Kidney (tissue), 14 donors: ENCODE results near the gene ZIC2. TPM values are rescaled to one million over a fixed set of nuclear protein-coding genes. Genes with fewer than 3 reads are reported as not detected.

Experiments
- DNase-seq, 5 donors: peaks; one replicate each; pipeline ENCODE4 v3.0.0-alpha.2; 2013 to 2020
- FAIRE-seq: peaks from 2 replicates; lab custom pipeline; 2012; peaks lifted over from hg19 to GRCh38; lab: Jason Lieb, UNC
- H3K27ac ChIP-seq, 2 donors: one replicate each; pipeline ENCODE4 v1.7.0; 2013; ENCODE audit warnings: low read depth in 2 of 2, low read length in 2 of 2, inconsistent platforms in 1 of 2
- H3K27me3 ChIP-seq: one replicate; pipeline ENCODE4 v1.7.1; 2013; ENCODE audit warnings: low read length, inconsistent platforms; ENCODE audit not compliant: control insufficient read depth, insufficient read depth
- H3K36me3 ChIP-seq, 3 donors: one replicate each; pipeline versions ENCODE4 v1.7.0 to v1.7.1; 2013; ENCODE audit warnings: low read length in 3 of 3, control low read depth in 1 of 3, inconsistent platforms in 1 of 3; ENCODE audit not compliant: insufficient read depth in 3 of 3, control insufficient read depth in 2 of 3
- H3K4me1 ChIP-seq, 3 donors: one replicate each; pipeline versions ENCODE4 v1.7.0 to v1.7.1; 2013; ENCODE audit warnings: low read length in 3 of 3, inconsistent platforms in 1 of 3, low read depth in 1 of 3; ENCODE audit not compliant: control insufficient read depth in 2 of 3, insufficient read depth in 2 of 3
- H3K4me3 ChIP-seq, 3 donors: one replicate each; pipeline versions ENCODE4 v1.7.0 to v1.8.1; 2013; ENCODE audit warnings: low read length in 3 of 3, control low read depth in 1 of 3, inconsistent platforms in 1 of 3
- H3K9ac ChIP-seq, 3 donors: one replicate each; pipeline versions ENCODE4 v1.7.0 to v1.7.1; 2013; ENCODE audit warnings: low read length in 3 of 3, control low read depth in 1 of 3, inconsistent platforms in 1 of 3
- H3K9me3 ChIP-seq, 3 donors: one replicate each; pipeline versions ENCODE4 v1.7.0 to v1.7.1; 2013; ENCODE audit warnings: low read length in 3 of 3, control low read depth in 1 of 3, inconsistent platforms in 1 of 3; ENCODE audit not compliant: control insufficient read depth in 2 of 3, insufficient read depth in 1 of 3
- intact Hi-C: fragments of 100-400 bp; cut with DNase I; formaldehyde crosslinking; loops from one replicate; pipeline ENCODE4 v1.11.1; 2022
- polyA plus RNA-seq: library from polyadenylated mRNA; stranded (reverse); fragments of 350-450 nt; fragmentation: Illumina TruSeq; extraction: RNeasy Lipid Tissue Mini Kit (QIAGEN cat#74804); gene quantifications from one replicate; pipeline ENCODE4 v1.2.3, GENCODE V29; 2014; ENCODE audit warnings: low read depth, low replicate concordance; ENCODE audit not compliant: insufficient read depth
- total RNA-seq: library from RNA; stranded (reverse); fragmentation: NEBNext Ultra II Directional; extraction: Animal tissue kit (Norgen Biotek cat#: 25700); gene quantifications from one replicate; pipeline ENCODE4 v1.2.1, GENCODE V29; 2021
- TF ChIP-seq, protein P1 (sequence below): IDR thresholded peaks from 3 replicates; pipeline ENCODE4 v1.5.1; 2012; ENCODE audit warnings: mild to moderate bottlenecking, moderate library complexity, borderline replicate concordance; ENCODE audit not compliant: insufficient read depth; ENCODE audit errors: extremely low read depth
- donor health status: control.
- donor health status: control.
- donor health status: control.
- donor health status: control.
- donor health status: control.
- donor health status: DM: yes; HTN: yes; CAD: no.
- donor health status: Normal renal cell carcinoma (clear cell type).

Gene ZIC2
- total and polyA plus RNA-seq, 2 donors from 2014 or later: 0.13 to 1.4 TPM

DNA sequence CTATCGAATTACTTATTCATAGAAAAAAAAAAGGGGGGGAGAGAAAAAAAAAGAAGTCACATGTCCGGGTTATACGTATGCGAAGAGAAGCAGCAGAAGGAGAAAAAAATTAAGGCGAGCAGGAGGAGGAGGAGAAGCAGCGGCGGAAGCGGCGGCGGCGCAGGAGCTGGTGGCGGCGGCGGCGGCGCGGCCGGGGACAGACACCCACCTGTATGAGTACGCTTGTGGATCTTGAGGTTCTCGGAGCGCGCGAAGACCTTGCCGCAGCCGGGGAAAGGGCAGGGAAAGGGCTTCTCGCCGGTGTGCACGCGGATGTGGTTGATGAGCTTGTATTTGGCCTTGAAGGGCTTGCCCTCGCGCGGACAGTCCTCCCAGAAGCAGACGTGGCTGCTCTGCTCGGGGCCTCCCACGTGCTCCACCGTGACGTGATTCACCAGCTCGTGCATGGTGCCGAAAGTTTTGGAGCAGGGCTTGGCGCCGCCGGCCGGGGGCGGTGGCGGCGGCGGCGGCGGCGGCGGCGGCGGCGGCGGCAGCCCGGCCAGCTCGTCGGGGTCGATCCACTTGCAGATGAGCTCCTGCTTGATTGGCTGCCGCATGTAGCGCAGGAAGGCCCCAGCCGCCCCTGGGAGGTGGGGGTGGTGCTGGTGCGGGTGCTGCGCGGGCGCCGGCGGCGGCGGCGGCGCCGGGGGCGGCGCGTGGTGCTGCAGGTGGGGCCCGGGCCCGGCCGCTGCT is 11.5 kb upstream of the ZIC2 start:
- Histone ChIP-seq H3K4me3 (no peak overlapping the region), H3K4me1 (peaks cover 0 to 10% (median 0%) of the 10 kb centered on the region in 3 donors), H3K27me3 (peaks cover 68% of the 10 kb centered on the region), H3K9ac (no peak overlapping the region), H3K9me3 (no peaks in the 10 kb centered on the region), H3K27ac (no peak overlapping the region), H3K36me3 (no peaks in the 10 kb centered on the region)
- intact Hi-C loops: no loop called here
- TF ChIP-seq, protein P1, sequence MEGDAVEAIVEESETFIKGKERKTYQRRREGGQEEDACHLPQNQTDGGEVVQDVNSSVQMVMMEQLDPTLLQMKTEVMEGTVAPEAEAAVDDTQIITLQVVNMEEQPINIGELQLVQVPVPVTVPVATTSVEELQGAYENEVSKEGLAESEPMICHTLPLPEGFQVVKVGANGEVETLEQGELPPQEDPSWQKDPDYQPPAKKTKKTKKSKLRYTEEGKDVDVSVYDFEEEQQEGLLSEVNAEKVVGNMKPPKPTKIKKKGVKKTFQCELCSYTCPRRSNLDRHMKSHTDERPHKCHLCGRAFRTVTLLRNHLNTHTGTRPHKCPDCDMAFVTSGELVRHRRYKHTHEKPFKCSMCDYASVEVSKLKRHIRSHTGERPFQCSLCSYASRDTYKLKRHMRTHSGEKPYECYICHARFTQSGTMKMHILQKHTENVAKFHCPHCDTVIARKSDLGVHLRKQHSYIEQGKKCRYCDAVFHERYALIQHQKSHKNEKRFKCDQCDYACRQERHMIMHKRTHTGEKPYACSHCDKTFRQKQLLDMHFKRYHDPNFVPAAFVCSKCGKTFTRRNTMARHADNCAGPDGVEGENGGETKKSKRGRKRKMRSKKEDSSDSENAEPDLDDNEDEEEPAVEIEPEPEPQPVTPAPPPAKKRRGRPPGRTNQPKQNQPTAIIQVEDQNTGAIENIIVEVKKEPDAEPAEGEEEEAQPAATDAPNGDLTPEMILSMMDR: no peak
- FAIRE-seq (no peak), DNase-seq (peak in 4 of 5 donors; percentile 46 to 72 (median 58))

DNA sequence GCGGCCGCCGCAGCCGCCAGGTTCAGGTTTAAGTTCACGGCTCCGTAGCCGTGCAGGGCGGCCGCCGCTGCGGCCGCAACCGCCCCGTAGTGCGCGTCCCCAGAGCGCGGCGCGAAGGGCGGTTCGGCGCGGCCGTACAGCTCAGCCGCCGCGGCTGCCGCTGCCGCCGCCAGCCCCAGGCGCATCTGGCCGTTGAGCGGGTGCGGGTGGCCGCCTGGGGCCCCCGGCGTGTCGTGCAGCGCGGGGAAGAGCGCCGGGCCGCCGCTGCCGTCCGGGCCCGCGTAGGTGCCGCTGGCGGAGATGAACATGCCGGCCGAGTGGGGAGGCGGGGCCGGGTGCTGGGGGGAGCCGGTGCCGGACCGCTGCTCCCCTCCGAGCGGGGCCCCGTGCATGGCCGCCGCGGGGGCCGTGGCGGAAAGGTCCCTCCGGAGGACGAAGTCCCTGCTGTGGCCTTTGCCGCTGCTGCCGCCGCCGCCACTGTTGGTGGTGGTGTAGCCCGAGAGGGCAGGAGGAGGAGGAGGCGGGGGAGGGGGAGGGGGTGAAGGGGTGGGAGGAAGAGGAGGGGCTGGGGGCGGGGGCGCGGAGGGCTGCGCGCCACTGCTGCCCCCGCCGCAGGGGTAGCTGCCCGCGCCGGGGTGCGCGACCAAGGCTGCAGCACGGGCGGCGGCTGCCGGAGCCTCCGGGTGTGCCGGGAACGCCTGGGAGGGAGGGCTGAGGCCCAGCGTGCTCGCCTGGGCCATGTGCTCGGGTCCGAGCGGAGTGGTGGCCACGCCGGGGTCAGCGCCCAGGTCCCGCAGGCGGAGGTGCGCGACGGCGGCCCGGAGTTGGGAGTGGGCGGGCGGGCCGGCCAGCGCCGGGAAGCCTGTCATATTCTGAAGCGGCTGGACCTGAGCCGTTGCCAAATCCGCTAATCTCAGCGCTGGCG is 10.7 kb upstream of the ZIC2 start:
- no peak overlapping the region for H3K4me3 ChIP-seq
- DNase-seq: peak in 3 of 5 donors; percentile 11 to 58 (median 37)

GRCh38 chr13:99971576-99972189 is 9.9 kb upstream of the ZIC2 start, which contains the start of gene ZIC5:
ZIC5 (minus strand) TSS chr13:99971767; CDS start chr13:99971603, 164 bp downstream.
- Histone ChIP-seq H3K9me3 (no peaks in the 10 kb centered on the region), H3K4me3 (no peak within 1 kb of the TSS), H3K4me1 (peaks cover 0 to 10% (median 0%) of the 10 kb centered on the region in 3 donors), H3K9ac (no peak within 1 kb of the TSS), H3K36me3 (no peaks in the 10 kb centered on the region), H3K27me3 (peaks cover 69% of the 10 kb centered on the region), H3K27ac (no peak within 1 kb of the TSS)
- intact Hi-C loops: no loop called here
- peak in 3 of 5 donors; percentile 27 to 49 (median 48) for DNase-seq
- no peak for FAIRE-seq
- TF ChIP-seq, protein P1: no peak

More for the DNA sequence above, 10.7 kb upstream of the ZIC2 start:
- H3K27me3 ChIP-seq: peaks cover 69% of the 10 kb centered on the region
- TF ChIP-seq, protein P1: no peak
- H3K4me1 ChIP-seq: peaks cover 0 to 10% (median 0%) of the 10 kb centered on the region in 3 donors
- no peak overlapping the region for H3K9ac ChIP-seq
- intact Hi-C loops: no loop called here
- no peaks in the 10 kb centered on the region for H3K9me3 ChIP-seq
- H3K27ac ChIP-seq: no peak overlapping the region
- H3K36me3 ChIP-seq: no peaks in the 10 kb centered on the region
- FAIRE-seq: no peak
